GM21825 (cell line): ENCODE measurements around the gene PSKH1.

Experiments
- ATAC-seq: cut with Tn5 transposase; IDR thresholded peaks from one replicate; pipeline ENCODE4 v1.9.1; 2021; ENCODE audit warnings: mild to moderate bottlenecking, moderate library complexity; ENCODE audit not compliant: unreplicated experiment

PSKH1 gene

GRCh38 chr16:67977005-67977404 is 84.0 kb downstream of the PSKH1 start:
- no peak for ATAC-seq

- no peak for ATAC-seq
Measured at GRCh38 chr16:67977469-67978227, 84.6 kb downstream of the PSKH1 start.
